WTC11 (cell line): ENCODE data around the gene AKT2.

Experiments used
- ATF6 ChIP-seq: sonication (generic); formaldehyde crosslinking; IDR thresholded peaks from 2 replicates; pipeline ENCODE4 v1.8.1; 2023; ENCODE audit warnings: mild to moderate bottlenecking, missing genetic modification reagents
- FOXJ3 ChIP-seq: sonication (generic); formaldehyde crosslinking; IDR thresholded peaks from 2 replicates; pipeline ENCODE4 v1.9.0; 2021; ENCODE audit warnings: missing genetic modification reagents, mild to moderate bottlenecking, borderline replicate concordance
- HMGA2 ChIP-seq: fragments of 250-450 bp; sonication (Bioruptor Pico); IDR thresholded peaks from 2 replicates; pipeline ENCODE4 v1.4.0; 2021; ENCODE audit warnings: mild to moderate bottlenecking, moderate library complexity
- MAX ChIP-seq: sonication (generic); formaldehyde crosslinking; IDR thresholded peaks from 2 replicates; pipeline ENCODE4 v1.8.0; 2022; ENCODE audit warnings: mild to moderate bottlenecking, missing genetic modification reagents
- NR2C2 ChIP-seq: sonication (generic); formaldehyde crosslinking; IDR thresholded peaks from 2 replicates; pipeline ENCODE4 v1.8.0; 2022; ENCODE audit warnings: mild to moderate bottlenecking, missing genetic modification reagents
- NR3C1 ChIP-seq: sonication (generic); formaldehyde crosslinking; conservative IDR thresholded peaks from 2 replicates; pipeline ENCODE4 v1.8.1; 2023; ENCODE audit warnings: low read depth, mild to moderate bottlenecking, missing genetic modification reagents
- RELA ChIP-seq: sonication (generic); formaldehyde crosslinking; IDR thresholded peaks from 2 replicates; pipeline ENCODE4 v1.8.1; 2022; ENCODE audit warnings: missing genetic modification reagents, mild to moderate bottlenecking, borderline replicate concordance
- SP1 ChIP-seq: sonication (generic); formaldehyde crosslinking; conservative IDR thresholded peaks from 2 replicates; pipeline ENCODE4 v1.8.1; 2022; ENCODE audit warnings: missing genetic modification reagents
- USF1 ChIP-seq: sonication (generic); formaldehyde crosslinking; IDR thresholded peaks from 2 replicates; pipeline ENCODE4 v1.8.0; 2022; ENCODE audit warnings: mild to moderate bottlenecking, missing genetic modification reagents
- ZNF263 ChIP-seq: sonication (generic); formaldehyde crosslinking; IDR thresholded peaks from 2 replicates; pipeline ENCODE4 v1.8.1; 2022; ENCODE audit warnings: low read depth, mild to moderate bottlenecking, moderate library complexity, missing genetic modification reagents
- ZNF317 ChIP-seq: sonication (generic); formaldehyde crosslinking; IDR thresholded peaks from 2 replicates; pipeline ENCODE4 v1.8.1; 2023; ENCODE audit warnings: low read depth, mild to moderate bottlenecking, moderate library complexity, missing genetic modification reagents, borderline replicate concordance
- TF ChIP-seq, protein P1 (sequence below): sonication (generic); formaldehyde crosslinking; conservative IDR thresholded peaks from 2 replicates; pipeline ENCODE4 v1.8.1; 2022; ENCODE audit warnings: mild to moderate bottlenecking, missing genetic modification reagents
- TF ChIP-seq, protein P2 (sequence below): fragments of 200-600 bp; IDR thresholded peaks from 2 replicates; pipeline ENCODE4 v1.8.0; 2022; ENCODE audit warnings: antibody characterized with exemption
- TF ChIP-seq, protein P3 (sequence below): sonication (generic); formaldehyde crosslinking; IDR thresholded peaks from 2 replicates; pipeline ENCODE4 v1.8.0; 2023; ENCODE audit warnings: missing genetic modification reagents, mild to moderate bottlenecking, borderline replicate concordance

DNA sequence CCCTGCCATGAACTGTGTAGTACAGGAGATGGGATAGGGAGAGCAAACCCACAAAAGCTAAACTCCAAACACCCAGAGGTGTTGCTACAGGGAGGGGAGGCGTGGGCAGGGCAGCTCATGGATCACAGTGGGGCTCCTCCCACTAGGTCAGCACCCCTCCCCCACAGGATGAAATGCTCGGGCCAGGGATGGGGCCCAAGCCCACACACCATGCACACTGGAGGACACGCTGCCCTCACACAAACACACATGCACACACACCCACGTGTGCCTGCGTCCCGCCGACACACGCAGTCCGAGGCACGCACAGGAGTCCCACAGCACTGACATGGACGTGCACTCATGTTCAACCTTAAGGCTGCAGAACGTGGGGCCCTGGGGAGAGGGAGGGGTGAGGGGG lies 52.7 kb downstream of the AKT2 start:
- TF ChIP-seq, protein P1, sequence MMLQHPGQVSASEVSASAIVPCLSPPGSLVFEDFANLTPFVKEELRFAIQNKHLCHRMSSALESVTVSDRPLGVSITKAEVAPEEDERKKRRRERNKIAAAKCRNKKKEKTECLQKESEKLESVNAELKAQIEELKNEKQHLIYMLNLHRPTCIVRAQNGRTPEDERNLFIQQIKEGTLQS (CRISPR knock-in tag): no peak
- TF ChIP-seq ZNF317 (CRISPR knock-in tag): no peak
- TF ChIP-seq MAX (CRISPR knock-in tag): no peak
- TF ChIP-seq, protein P2, sequence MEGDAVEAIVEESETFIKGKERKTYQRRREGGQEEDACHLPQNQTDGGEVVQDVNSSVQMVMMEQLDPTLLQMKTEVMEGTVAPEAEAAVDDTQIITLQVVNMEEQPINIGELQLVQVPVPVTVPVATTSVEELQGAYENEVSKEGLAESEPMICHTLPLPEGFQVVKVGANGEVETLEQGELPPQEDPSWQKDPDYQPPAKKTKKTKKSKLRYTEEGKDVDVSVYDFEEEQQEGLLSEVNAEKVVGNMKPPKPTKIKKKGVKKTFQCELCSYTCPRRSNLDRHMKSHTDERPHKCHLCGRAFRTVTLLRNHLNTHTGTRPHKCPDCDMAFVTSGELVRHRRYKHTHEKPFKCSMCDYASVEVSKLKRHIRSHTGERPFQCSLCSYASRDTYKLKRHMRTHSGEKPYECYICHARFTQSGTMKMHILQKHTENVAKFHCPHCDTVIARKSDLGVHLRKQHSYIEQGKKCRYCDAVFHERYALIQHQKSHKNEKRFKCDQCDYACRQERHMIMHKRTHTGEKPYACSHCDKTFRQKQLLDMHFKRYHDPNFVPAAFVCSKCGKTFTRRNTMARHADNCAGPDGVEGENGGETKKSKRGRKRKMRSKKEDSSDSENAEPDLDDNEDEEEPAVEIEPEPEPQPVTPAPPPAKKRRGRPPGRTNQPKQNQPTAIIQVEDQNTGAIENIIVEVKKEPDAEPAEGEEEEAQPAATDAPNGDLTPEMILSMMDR: no peak
- TF ChIP-seq NR2C2 (CRISPR knock-in tag): no peak
- no peak for TF ChIP-seq HMGA2 (CRISPR knock-in tag)
- TF ChIP-seq USF1 (CRISPR knock-in tag): no peak
- no peak for TF ChIP-seq FOXJ3
- TF ChIP-seq NR3C1 (CRISPR knock-in tag): no peak
- TF ChIP-seq, protein P3, sequence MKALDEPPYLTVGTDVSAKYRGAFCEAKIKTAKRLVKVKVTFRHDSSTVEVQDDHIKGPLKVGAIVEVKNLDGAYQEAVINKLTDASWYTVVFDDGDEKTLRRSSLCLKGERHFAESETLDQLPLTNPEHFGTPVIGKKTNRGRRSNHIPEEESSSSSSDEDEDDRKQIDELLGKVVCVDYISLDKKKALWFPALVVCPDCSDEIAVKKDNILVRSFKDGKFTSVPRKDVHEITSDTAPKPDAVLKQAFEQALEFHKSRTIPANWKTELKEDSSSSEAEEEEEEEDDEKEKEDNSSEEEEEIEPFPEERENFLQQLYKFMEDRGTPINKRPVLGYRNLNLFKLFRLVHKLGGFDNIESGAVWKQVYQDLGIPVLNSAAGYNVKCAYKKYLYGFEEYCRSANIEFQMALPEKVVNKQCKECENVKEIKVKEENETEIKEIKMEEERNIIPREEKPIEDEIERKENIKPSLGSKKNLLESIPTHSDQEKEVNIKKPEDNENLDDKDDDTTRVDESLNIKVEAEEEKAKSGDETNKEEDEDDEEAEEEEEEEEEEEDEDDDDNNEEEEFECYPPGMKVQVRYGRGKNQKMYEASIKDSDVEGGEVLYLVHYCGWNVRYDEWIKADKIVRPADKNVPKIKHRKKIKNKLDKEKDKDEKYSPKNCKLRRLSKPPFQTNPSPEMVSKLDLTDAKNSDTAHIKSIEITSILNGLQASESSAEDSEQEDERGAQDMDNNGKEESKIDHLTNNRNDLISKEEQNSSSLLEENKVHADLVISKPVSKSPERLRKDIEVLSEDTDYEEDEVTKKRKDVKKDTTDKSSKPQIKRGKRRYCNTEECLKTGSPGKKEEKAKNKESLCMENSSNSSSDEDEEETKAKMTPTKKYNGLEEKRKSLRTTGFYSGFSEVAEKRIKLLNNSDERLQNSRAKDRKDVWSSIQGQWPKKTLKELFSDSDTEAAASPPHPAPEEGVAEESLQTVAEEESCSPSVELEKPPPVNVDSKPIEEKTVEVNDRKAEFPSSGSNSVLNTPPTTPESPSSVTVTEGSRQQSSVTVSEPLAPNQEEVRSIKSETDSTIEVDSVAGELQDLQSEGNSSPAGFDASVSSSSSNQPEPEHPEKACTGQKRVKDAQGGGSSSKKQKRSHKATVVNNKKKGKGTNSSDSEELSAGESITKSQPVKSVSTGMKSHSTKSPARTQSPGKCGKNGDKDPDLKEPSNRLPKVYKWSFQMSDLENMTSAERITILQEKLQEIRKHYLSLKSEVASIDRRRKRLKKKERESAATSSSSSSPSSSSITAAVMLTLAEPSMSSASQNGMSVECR (CRISPR knock-in tag): no peak
- TF ChIP-seq ATF6 (CRISPR knock-in tag): no peak
- TF ChIP-seq ZNF263 (CRISPR knock-in tag): no peak
- no peak for TF ChIP-seq RELA (CRISPR knock-in tag)
- no peak for TF ChIP-seq SP1
